Neural cell (in vitro differentiated cells): ENCODE results near the gene DTX1. TPM values are rescaled to one million over a fixed set of nuclear protein-coding genes. Genes with fewer than 3 reads are reported as not detected.

Experiments
- H2AFZ ChIP-seq: fragments of 200-600, 300-800 bp; sonication (generic), shearing (Covaris generic); 2 replicates; pipeline ENCODE4 v1.6.0; 2014; ENCODE audit warnings: low read depth, mild to moderate bottlenecking, antibody characterized with exemption, low read length, moderate library complexity
- H3F3A ChIP-seq: fragments of 200-600 bp; shearing (Covaris generic); 2 replicates; pipeline ENCODE4 v1.6.1; 2016; ENCODE audit warnings: mild to moderate bottlenecking, moderate library complexity, mixed read lengths, antibody characterized with exemption, low read length; ENCODE audit not compliant: insufficient read depth, poor library complexity, severe bottlenecking
- H3K27ac ChIP-seq: fragments of 200-600, 300-800 bp; sonication (generic), shearing (Covaris generic); 2 replicates; pipeline ENCODE4 v1.5.1; 2014; ENCODE audit warnings: mild to moderate bottlenecking, low read length, moderate library complexity
- H3K27me3 ChIP-seq: fragments of 300-800, 200-600 bp; sonication (generic), shearing (Covaris generic); 2 replicates; pipeline ENCODE4 v1.6.0; 2014; ENCODE audit warnings: mild to moderate bottlenecking, low read depth, low read length, moderate library complexity; ENCODE audit not compliant: insufficient read depth
- H3K36me3 ChIP-seq: fragments of 300-800, 200-600 bp; sonication (generic), shearing (Covaris generic); 2 replicates; pipeline ENCODE4 v1.5.1; 2014; ENCODE audit warnings: mild to moderate bottlenecking, antibody characterized with exemption, low read length, moderate library complexity; ENCODE audit not compliant: insufficient read depth
- H3K4me2 ChIP-seq: fragments of 300-800, 200-600 bp; sonication (generic), shearing (Covaris generic); 2 replicates; pipeline ENCODE4 v1.6.0; 2014; ENCODE audit warnings: mild to moderate bottlenecking, low read length
- H3K4me3 ChIP-seq: fragments of 300-800, 200-600 bp; sonication (generic), shearing (Covaris generic); 2 replicates; pipeline ENCODE4 v1.5.1; 2014; ENCODE audit warnings: mild to moderate bottlenecking, low read length, moderate library complexity
- H3K79me2 ChIP-seq: fragments of 200-600 bp; shearing (Covaris generic); replicated peaks from 2 replicates; pipeline ENCODE4 v1.6.0; 2014; ENCODE audit warnings: mild to moderate bottlenecking, low read length, moderate library complexity; ENCODE audit not compliant: insufficient read depth
- H3K9ac ChIP-seq: fragments of 300-800, 200-600 bp; sonication (generic), shearing (Covaris generic); 2 replicates; pipeline ENCODE4 v1.6.1; 2016; ENCODE audit warnings: mild to moderate bottlenecking, low read length, mixed read lengths
- H3K9me2 ChIP-seq: fragments of 200-600 bp; shearing (Covaris generic); 2 replicates; pipeline ENCODE4 v1.6.1; 2016; ENCODE audit warnings: mild to moderate bottlenecking, low read length, mixed read lengths; ENCODE audit not compliant: insufficient read depth
- H3K9me3 ChIP-seq: fragments of 200-600, 300-800 bp; sonication (generic), shearing (Covaris generic); 2 replicates; pipeline ENCODE4 v1.6.1; 2016; ENCODE audit warnings: mild to moderate bottlenecking, mixed run types, low read length, moderate library complexity, mixed read lengths
- H4K20me1 ChIP-seq: fragments of 200-600 bp; shearing (Covaris generic); 2 replicates; pipeline ENCODE4 v1.6.1; 2016; ENCODE audit warnings: mild to moderate bottlenecking, mixed run types; ENCODE audit not compliant: insufficient read depth
- CTCF ChIP-seq: fragments of 450-650 bp; IDR thresholded peaks from 2 replicates; pipeline ENCODE4 v1.5.1; 2014; ENCODE audit warnings: antibody characterized with exemption, mild to moderate bottlenecking, moderate library complexity; ENCODE audit not compliant: poor library complexity, severe bottlenecking
- EP300 ChIP-seq: fragments of 450-650 bp; conservative IDR thresholded peaks from 2 replicates; pipeline ENCODE4 v1.6.1; 2014; ENCODE audit warnings: antibody characterized with exemption, mild to moderate bottlenecking, moderate library complexity; ENCODE audit not compliant: poor library complexity, severe bottlenecking
- EZH2 ChIP-seq: fragments of 200-600, 300-800 bp; shearing (Covaris generic), sonication (generic); IDR thresholded peaks from 2 replicates; pipeline ENCODE4 v1.6.1; 2014; ENCODE audit warnings: antibody characterized with exemption, low read length, borderline replicate concordance, mild to moderate bottlenecking; ENCODE audit not compliant: insufficient read depth, poor library complexity, severe bottlenecking
- MXI1 ChIP-seq: fragments of 450-650 bp; conservative IDR thresholded peaks from 2 replicates; pipeline ENCODE4 v1.6.1; 2014; ENCODE audit warnings: antibody characterized with exemption, mild to moderate bottlenecking; ENCODE audit not compliant: poor library complexity, severe bottlenecking
- POLR2AphosphoS5 ChIP-seq: IDR thresholded peaks from 2 replicates; pipeline ENCODE4 v1.6.1; 2012
- RAD21 ChIP-seq: fragments of 450-650 bp; conservative IDR thresholded peaks from 2 replicates; pipeline ENCODE4 v1.6.1; 2014; ENCODE audit warnings: antibody characterized with exemption, mild to moderate bottlenecking, moderate library complexity
- REST ChIP-seq: IDR thresholded peaks from 2 replicates; pipeline ENCODE4 v1.6.1; 2012; ENCODE audit warnings: borderline replicate concordance
- SMC3 ChIP-seq: fragments of 450-650 bp; conservative IDR thresholded peaks from 2 replicates; pipeline ENCODE4 v1.6.1; 2014; ENCODE audit warnings: antibody characterized with exemption, mild to moderate bottlenecking, moderate library complexity; ENCODE audit not compliant: poor library complexity
- TAF1 ChIP-seq: IDR thresholded peaks from 2 replicates; pipeline ENCODE4 v1.6.1; 2012; ENCODE audit warnings: low read depth
- polyA plus RNA-seq: library from polyadenylated mRNA; depleted of rRNA; stranded (reverse); fragments of >200 nt; gene quantifications from 2 replicates; pipeline ENCODE4 v1.2.3, GENCODE V29; 2014

DTX1 gene
- polyA plus RNA-seq, 1 donor from 2014 or later, result 30.7 TPM

GRCh38 chr12:113071135-113072112 is 14.9 kb downstream of the DTX1 start:
- Histone ChIP-seq H3K9ac (no peak overlapping the region), H3K79me2 (no peaks in the 10 kb centered on the region), H3F3A (no peaks in the 10 kb centered on the region), H3K27ac (no peak overlapping the region), H4K20me1 (peaks cover 17% of the 10 kb centered on the region), H3K4me2 (no peak overlapping the region), H3K27me3 (no peaks in the 10 kb centered on the region), H3K9me3 (no peaks in the 10 kb centered on the region), H3K4me3 (no peak overlapping the region), H3K9me2 (no peaks in the 10 kb centered on the region), H3K36me3 (no peaks in the 10 kb centered on the region), H2AFZ (no peak overlapping the region)
- TF ChIP-seq RAD21 (no peak), REST (no peak), EZH2 (no peak), CTCF (no peak), TAF1 (no peak), SMC3 (no peak), MXI1 (no peak), POLR2AphosphoS5 (no peak), EP300 (no peak)

- H2AFZ ChIP-seq, result no peak overlapping the region
- no peak overlapping the region for H3K4me2 ChIP-seq
- H3K9me3 ChIP-seq, result no peaks in the 10 kb centered on the region
- peaks cover 17% of the 10 kb centered on the region for H4K20me1 ChIP-seq
- H3K27ac ChIP-seq, result no peak overlapping the region
- H3K4me3 ChIP-seq, result no peak overlapping the region
- no peaks in the 10 kb centered on the region for H3K9me2 ChIP-seq
- no peaks in the 10 kb centered on the region for H3F3A ChIP-seq
- H3K79me2 ChIP-seq, result no peaks in the 10 kb centered on the region
- peaks cover 4% of the 10 kb centered on the region for H3K27me3 ChIP-seq
- H3K36me3 ChIP-seq, result no peaks in the 10 kb centered on the region
- no peak overlapping the region for H3K9ac ChIP-seq
- TF ChIP-seq RAD21 (no peak), POLR2AphosphoS5 (no peak), MXI1 (no peak), CTCF (no peak), EP300 (no peak), SMC3 (no peak), EZH2 (no peak), TAF1 (no peak), REST (no peak)
Observed at GRCh38 chr12:113072136-113072535, 15.6 kb downstream of the DTX1 start.
